ENCODE data around the gene EIF3A.

The EIF3A gene

GRCh38 chr10:119058010-119058409 lies 22.6 kb downstream of the EIF3A start:
- TF ChIP-seq PAX5 (IDR thresholded peaks at IDR 0.05; ENCODE audit: insufficient read depth, low read length, severe bottlenecking) (no peak), TAF1 (IDR thresholded peaks at IDR 0.05; ENCODE audit: low read depth, low read length) (no peak), POU2F2 (IDR thresholded peaks at IDR 0.05; ENCODE audit: low read depth, low read length) (no peak), SPI1 (IDR thresholded peaks at IDR 0.05; ENCODE audit: low read depth, low read length) (no peak), POLR2A (IDR thresholded peaks at IDR 0.05; ENCODE audit: low read depth, low read length) (no peak), POLR2AphosphoS5 (IDR thresholded peaks at IDR 0.05; ENCODE audit: low read depth, low read length) (no peak)
- FAIRE-seq (no peak), DNase-seq (ENCODE audit: insufficient read length, low spot score) (no peak)

DNA sequence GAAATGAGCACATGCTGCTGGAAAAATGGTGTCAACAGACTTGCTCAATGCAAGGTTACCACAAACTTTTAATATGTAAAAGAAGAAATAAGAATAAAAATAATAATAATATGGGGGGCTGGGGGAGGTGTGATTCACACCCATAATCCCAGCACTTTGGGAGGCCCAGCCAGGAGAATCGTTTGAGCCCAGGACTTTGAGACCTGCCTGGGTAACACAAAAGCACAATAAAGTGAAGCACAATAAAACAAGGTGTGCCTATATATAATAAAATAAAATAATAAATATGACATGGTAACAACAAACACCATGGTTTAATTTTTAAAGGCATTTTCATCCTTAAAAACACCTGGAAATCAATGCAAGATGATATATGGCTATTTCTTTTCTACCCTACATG lies 25.1 kb downstream of the EIF3A start:
- FAIRE-seq (no peak), DNase-seq (ENCODE audit: insufficient read length, low spot score) (no peak)
- TF ChIP-seq POLR2A (IDR thresholded peaks at IDR 0.05; ENCODE audit: low read depth, low read length), result no peak
- no peak for TF ChIP-seq PAX5 (IDR thresholded peaks at IDR 0.05; ENCODE audit: insufficient read depth, low read length, severe bottlenecking)
- TF ChIP-seq POU2F2 (IDR thresholded peaks at IDR 0.05; ENCODE audit: low read depth, low read length), result no peak
- TF ChIP-seq TAF1 (IDR thresholded peaks at IDR 0.05; ENCODE audit: low read depth, low read length), result no peak
- no peak for TF ChIP-seq SPI1 (IDR thresholded peaks at IDR 0.05; ENCODE audit: low read depth, low read length)
- TF ChIP-seq POLR2AphosphoS5 (IDR thresholded peaks at IDR 0.05; ENCODE audit: low read depth, low read length), result no peak

GRCh38 chr10:119051775-119052174 lies 28.8 kb downstream of the EIF3A start:
- FAIRE-seq (no peak), DNase-seq (ENCODE audit: insufficient read length, low spot score) (no peak)
- no peak for TF ChIP-seq POU2F2 (IDR thresholded peaks at IDR 0.05; ENCODE audit: low read depth, low read length)
- 0 out of 2 replicates have a peak, but pooled peaks have one; percentile 16 for TF ChIP-seq POLR2AphosphoS5 (IDR thresholded peaks at IDR 0.05; ENCODE audit: low read depth, low read length)
- TF ChIP-seq TAF1 (IDR thresholded peaks at IDR 0.05; ENCODE audit: low read depth, low read length), result no peak
- no peak for TF ChIP-seq POLR2A (IDR thresholded peaks at IDR 0.05; ENCODE audit: low read depth, low read length)

DNA sequence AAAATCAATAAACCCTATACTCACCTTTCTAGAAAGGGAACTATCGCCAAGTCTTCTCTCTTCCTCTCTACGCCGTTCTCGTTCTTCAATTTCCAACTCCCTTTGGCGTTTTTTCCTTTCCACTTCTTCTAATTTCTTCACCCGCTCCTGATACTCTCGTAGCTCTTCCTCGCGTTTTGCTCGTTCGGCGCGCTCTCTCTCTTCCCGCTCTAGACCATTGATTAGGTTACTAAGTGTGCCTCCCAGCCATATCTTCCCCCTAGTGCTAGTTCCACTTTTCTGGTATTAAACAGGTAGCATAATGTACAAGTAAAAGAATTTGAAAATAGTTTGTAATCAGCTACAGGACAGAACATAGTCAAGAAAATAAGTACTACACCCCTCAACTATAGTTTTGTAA lies 30.8 kb downstream of the EIF3A start:
- FAIRE-seq (no peak), DNase-seq (ENCODE audit: insufficient read length, low spot score) (no peak)
- TF ChIP-seq POU2F2 (IDR thresholded peaks at IDR 0.05; ENCODE audit: low read depth, low read length) (no peak), SPI1 (IDR thresholded peaks at IDR 0.05; ENCODE audit: low read depth, low read length) (no peak), POLR2A (IDR thresholded peaks at IDR 0.05; ENCODE audit: low read depth, low read length) (no peak), POLR2AphosphoS5 (IDR thresholded peaks at IDR 0.05; ENCODE audit: low read depth, low read length) (no peak), PAX5 (IDR thresholded peaks at IDR 0.05; ENCODE audit: insufficient read depth, low read length, severe bottlenecking) (no peak), TAF1 (IDR thresholded peaks at IDR 0.05; ENCODE audit: low read depth, low read length) (no peak)

DNA sequence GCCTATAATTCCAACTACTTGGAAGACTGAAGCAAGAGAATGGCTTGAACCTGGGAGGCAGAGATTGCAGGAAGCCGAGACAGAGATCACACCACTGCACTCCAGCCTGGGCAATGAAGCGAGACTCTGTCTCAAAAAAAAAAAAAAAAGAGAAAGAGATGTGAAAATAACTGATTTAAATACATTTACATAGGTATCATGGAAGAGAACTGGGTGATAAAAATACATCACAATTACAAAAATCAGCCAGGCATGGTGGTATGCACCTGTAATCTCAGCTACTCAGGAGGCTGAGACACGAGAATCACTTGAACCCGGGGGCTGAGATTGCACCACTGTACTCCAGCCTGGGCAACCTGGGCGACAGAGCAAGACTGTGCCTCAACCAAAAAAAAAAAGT lies 31.3 kb downstream of the EIF3A start:
- TF ChIP-seq PAX5 (IDR thresholded peaks at IDR 0.05; ENCODE audit: insufficient read depth, low read length, severe bottlenecking), result no peak
- TF ChIP-seq SPI1 (IDR thresholded peaks at IDR 0.05; ENCODE audit: low read depth, low read length), result no peak
- no peak for TF ChIP-seq POU2F2 (IDR thresholded peaks at IDR 0.05; ENCODE audit: low read depth, low read length)
- no peak for TF ChIP-seq POLR2A (IDR thresholded peaks at IDR 0.05; ENCODE audit: low read depth, low read length)
- no peak for TF ChIP-seq TAF1 (IDR thresholded peaks at IDR 0.05; ENCODE audit: low read depth, low read length)
- TF ChIP-seq POLR2AphosphoS5 (IDR thresholded peaks at IDR 0.05; ENCODE audit: low read depth, low read length), result no peak
- DNase-seq (ENCODE audit: insufficient read length, low spot score), result no peak
- FAIRE-seq, result no peak

- FAIRE-seq (no peak), DNase-seq (ENCODE audit: insufficient read length, low spot score) (no peak)
- TF ChIP-seq POU2F2 (IDR thresholded peaks at IDR 0.05; ENCODE audit: low read depth, low read length) (no peak), SPI1 (IDR thresholded peaks at IDR 0.05; ENCODE audit: low read depth, low read length) (no peak), TAF1 (IDR thresholded peaks at IDR 0.05; ENCODE audit: low read depth, low read length) (no peak), POLR2AphosphoS5 (IDR thresholded peaks at IDR 0.05; ENCODE audit: low read depth, low read length) (no peak), PAX5 (IDR thresholded peaks at IDR 0.05; ENCODE audit: insufficient read depth, low read length, severe bottlenecking) (no peak), POLR2A (IDR thresholded peaks at IDR 0.05; ENCODE audit: low read depth, low read length) (no peak)
These were observed 35.1 kb downstream of the EIF3A start for GRCh38 chr10:119045561-119045960.

- TF ChIP-seq POU2F2 (IDR thresholded peaks at IDR 0.05; ENCODE audit: low read depth, low read length), result no peak
- peak; percentile 36; the same call in 1 of the 2 replicates for TF ChIP-seq POLR2A (IDR thresholded peaks at IDR 0.05; ENCODE audit: low read depth, low read length)
- TF ChIP-seq PAX5 (IDR thresholded peaks at IDR 0.05; ENCODE audit: insufficient read depth, low read length, severe bottlenecking), result no peak
- no peak for TF ChIP-seq SPI1 (IDR thresholded peaks at IDR 0.05; ENCODE audit: low read depth, low read length)
- TF ChIP-seq POLR2AphosphoS5 (IDR thresholded peaks at IDR 0.05; ENCODE audit: low read depth, low read length), result no peak; the same call in 1 of the 2 replicates
- no peak for TF ChIP-seq TAF1 (IDR thresholded peaks at IDR 0.05; ENCODE audit: low read depth, low read length)
- no peak for FAIRE-seq
- no peak for DNase-seq (ENCODE audit: insufficient read length, low spot score)
These were observed 38.4 kb downstream of the EIF3A start for GRCh38 chr10:119042169-119042568.

GRCh38 chr10:119041326-119041725 lies 39.3 kb downstream of the EIF3A start:
- no peak for FAIRE-seq

DNA sequence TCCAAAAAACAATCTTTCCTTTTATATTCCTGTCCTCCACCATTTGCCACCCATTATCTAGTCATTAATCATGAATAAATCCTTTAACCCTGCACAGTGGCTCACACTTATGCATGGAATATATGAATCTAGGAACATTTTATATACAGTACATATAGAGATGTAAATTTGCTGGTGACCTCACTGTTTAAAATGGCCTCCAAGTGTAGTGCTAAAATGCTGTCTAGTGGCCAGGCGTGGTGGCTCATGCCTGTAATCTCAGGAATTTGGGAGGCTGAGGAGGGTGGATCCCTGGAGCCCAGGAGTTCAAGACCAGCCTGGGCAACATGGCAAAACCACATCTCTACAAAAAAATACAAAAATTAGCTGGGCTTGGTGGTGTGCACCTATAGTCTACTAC lies 41.5 kb downstream of the EIF3A start:
- no peak for TF ChIP-seq POU2F2 (IDR thresholded peaks at IDR 0.05; ENCODE audit: low read depth, low read length)
- FAIRE-seq (no peak), DNase-seq (ENCODE audit: insufficient read length, low spot score) (no peak)

More at GRCh38 chr10:119041326-119041725, 39.3 kb downstream of the EIF3A start:
- no peak for DNase-seq (ENCODE audit: insufficient read length, low spot score)
- TF ChIP-seq POLR2A (IDR thresholded peaks at IDR 0.05; ENCODE audit: low read depth, low read length), result no peak

- DNase-seq (ENCODE audit: insufficient read length, low spot score), result no peak
- TF ChIP-seq SPI1 (IDR thresholded peaks at IDR 0.05; ENCODE audit: low read depth, low read length) (no peak), PAX5 (IDR thresholded peaks at IDR 0.05; ENCODE audit: insufficient read depth, low read length, severe bottlenecking) (no peak), TAF1 (IDR thresholded peaks at IDR 0.05; ENCODE audit: low read depth, low read length) (no peak), POLR2A (IDR thresholded peaks at IDR 0.05; ENCODE audit: low read depth, low read length) (peak; percentile 11; the same call in 1 of the 2 replicates)
- FAIRE-seq, result peak; percentile 45
These were observed 49.0 kb downstream of the EIF3A start for GRCh38 chr10:119031496-119032059.
